ENCODE data around the gene MORN2. TPM values are rescaled to one million over a fixed set of nuclear protein-coding genes. Genes with fewer than 3 reads are reported as not detected.

Gene MORN2
- total RNA-seq, 1 donor from 2014 or later, result 18.8 TPM

DNA sequence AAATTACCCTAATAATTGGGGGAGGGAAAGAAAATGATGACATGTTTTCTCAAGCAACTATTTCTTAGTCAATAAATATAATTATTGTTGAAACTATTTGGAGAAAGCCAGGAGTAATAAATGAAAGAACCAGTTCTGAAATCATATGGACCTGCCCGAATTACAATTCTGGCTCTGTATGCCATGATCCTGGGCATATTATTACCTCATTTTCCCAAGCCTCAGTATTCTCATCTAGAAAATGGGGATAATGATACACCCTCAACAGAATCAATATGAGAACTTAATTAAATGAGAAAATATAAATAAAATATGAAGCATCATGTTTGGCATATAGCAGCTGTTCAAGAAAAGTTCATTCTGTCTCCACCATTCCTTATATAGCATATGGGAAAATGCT lies 36.8 kb downstream of the MORN2 start:
- no peaks in the 10 kb centered on the region for H3K27me3 Mint-ChIP-seq (ENCODE audit: low read depth)
- no peaks in the 10 kb centered on the region for H3K9me3 Mint-ChIP-seq
- no peak overlapping the region for H3K27ac Mint-ChIP-seq (ENCODE audit: unreplicated experiment)
- H3K4me3 Mint-ChIP-seq, result no peak overlapping the region
- H3K36me3 Mint-ChIP-seq (ENCODE audit: low read depth), result no peaks in the 10 kb centered on the region
- H3K4me1 Mint-ChIP-seq, result no peaks in the 10 kb centered on the region
- TF ChIP-seq, protein P1, sequence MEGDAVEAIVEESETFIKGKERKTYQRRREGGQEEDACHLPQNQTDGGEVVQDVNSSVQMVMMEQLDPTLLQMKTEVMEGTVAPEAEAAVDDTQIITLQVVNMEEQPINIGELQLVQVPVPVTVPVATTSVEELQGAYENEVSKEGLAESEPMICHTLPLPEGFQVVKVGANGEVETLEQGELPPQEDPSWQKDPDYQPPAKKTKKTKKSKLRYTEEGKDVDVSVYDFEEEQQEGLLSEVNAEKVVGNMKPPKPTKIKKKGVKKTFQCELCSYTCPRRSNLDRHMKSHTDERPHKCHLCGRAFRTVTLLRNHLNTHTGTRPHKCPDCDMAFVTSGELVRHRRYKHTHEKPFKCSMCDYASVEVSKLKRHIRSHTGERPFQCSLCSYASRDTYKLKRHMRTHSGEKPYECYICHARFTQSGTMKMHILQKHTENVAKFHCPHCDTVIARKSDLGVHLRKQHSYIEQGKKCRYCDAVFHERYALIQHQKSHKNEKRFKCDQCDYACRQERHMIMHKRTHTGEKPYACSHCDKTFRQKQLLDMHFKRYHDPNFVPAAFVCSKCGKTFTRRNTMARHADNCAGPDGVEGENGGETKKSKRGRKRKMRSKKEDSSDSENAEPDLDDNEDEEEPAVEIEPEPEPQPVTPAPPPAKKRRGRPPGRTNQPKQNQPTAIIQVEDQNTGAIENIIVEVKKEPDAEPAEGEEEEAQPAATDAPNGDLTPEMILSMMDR (conservative IDR thresholded peaks at IDR 0.05), result no peak
- DNase-seq (ENCODE audit: low read depth, low spot score), result no peak

DNA sequence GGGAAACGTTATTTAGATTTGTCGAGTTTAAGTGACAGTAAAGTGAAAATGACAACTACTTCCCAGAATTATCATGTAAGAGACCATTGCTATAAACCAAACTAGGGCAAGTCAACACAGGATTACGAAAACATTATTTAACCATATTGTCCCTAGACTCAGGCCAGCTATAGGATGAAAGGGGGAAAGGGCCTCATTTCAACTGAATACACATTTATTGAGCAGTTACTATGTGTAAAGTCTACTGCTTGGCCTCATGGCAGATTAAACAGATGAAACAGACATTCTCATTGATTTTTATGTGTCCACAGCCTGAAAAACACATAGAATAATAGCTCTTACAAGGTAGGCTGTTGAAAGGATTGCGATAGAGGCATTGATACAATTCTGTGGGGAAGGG lies 46.6 kb downstream of the MORN2 start:
- Mint-ChIP-seq H3K4me3 (no peak overlapping the region), H3K4me1 (no peaks in the 10 kb centered on the region), H3K27me3 (ENCODE audit: low read depth) (no peaks in the 10 kb centered on the region), H3K27ac (ENCODE audit: unreplicated experiment) (no peak overlapping the region), H3K9me3 (no peaks in the 10 kb centered on the region), H3K36me3 (ENCODE audit: low read depth) (no peaks in the 10 kb centered on the region)
- no peak for DNase-seq (ENCODE audit: low read depth, low spot score)
- TF ChIP-seq, protein P1 (conservative IDR thresholded peaks at IDR 0.05), result no peak

DNA sequence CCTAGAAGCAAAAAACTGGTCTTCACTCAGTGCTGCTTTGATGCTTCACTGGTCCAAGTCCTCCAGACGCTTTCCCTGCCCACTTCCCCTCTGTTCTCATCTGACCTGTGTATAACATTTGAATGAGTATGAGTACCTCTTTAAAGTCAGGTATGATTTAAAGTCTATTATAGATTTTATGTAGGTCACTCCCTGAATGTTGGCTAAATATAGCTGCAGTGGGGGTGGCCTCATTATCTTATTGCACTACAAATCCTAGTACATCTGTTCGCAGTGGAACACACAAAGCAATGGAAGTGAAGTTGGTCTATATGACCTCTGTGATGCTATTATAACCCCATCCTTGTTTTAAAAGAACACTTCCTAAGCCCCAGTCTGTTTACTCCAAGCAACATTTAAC lies 47.1 kb downstream of the MORN2 start:
- Mint-ChIP-seq H3K4me3 (no peak overlapping the region), H3K27ac (ENCODE audit: unreplicated experiment) (no peak overlapping the region), H3K36me3 (ENCODE audit: low read depth) (no peaks in the 10 kb centered on the region), H3K9me3 (no peaks in the 10 kb centered on the region), H3K4me1 (no peaks in the 10 kb centered on the region), H3K27me3 (ENCODE audit: low read depth) (no peaks in the 10 kb centered on the region)
- DNase-seq (ENCODE audit: low read depth, low spot score), result no peak
- TF ChIP-seq, protein P1 (conservative IDR thresholded peaks at IDR 0.05), result no peak

DNA sequence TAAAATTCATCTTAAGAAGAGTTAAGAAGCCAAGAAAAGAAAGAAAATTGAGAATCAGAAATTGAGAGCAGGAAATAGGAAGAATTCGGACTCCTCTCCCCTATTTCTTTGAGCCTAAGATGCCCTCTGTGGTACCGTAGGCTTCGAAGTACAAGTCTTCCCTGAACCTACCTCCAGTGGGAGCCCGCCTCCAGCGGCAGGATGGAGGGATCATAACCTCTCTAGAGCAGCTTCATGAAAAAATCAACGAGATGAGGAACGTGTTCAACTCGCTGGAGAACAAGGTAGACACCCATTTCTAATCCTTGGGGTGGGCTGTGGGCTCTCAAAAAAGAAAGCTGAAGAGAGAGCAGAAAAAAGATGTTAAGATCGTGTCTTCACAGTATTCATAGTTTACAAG lies 50.2 kb downstream of the MORN2 start:
- TF ChIP-seq, protein P1 (conservative IDR thresholded peaks at IDR 0.05), result no peak
- Mint-ChIP-seq H3K9me3 (no peaks in the 10 kb centered on the region), H3K36me3 (ENCODE audit: low read depth) (no peaks in the 10 kb centered on the region), H3K27ac (ENCODE audit: unreplicated experiment) (no peak overlapping the region), H3K4me3 (no peak overlapping the region), H3K4me1 (no peaks in the 10 kb centered on the region), H3K27me3 (ENCODE audit: low read depth) (no peaks in the 10 kb centered on the region)
- DNase-seq (ENCODE audit: low read depth, low spot score), result no peak

DNA sequence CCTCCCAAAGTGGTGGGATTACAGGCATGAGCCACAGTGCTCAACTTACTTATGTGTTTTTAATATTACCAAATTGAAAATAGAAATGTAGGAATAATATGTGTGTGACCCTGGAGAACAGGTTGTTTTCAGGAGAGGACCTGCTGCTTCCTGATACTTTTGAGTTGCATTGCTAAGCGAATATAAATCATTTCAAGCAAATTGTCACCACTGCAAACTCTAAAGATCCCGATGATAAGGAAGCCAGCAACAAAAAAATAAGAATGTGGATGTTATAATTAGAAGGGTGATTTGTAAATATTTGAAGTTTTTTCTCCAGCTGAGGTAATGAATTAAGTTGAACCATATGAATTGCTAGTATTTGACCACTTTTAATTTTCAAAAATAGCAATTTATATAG lies 54.8 kb downstream of the MORN2 start:
- Mint-ChIP-seq H3K36me3 (ENCODE audit: low read depth) (no peaks in the 10 kb centered on the region), H3K9me3 (no peaks in the 10 kb centered on the region), H3K4me1 (no peaks in the 10 kb centered on the region), H3K4me3 (no peak overlapping the region), H3K27me3 (ENCODE audit: low read depth) (no peaks in the 10 kb centered on the region), H3K27ac (ENCODE audit: unreplicated experiment) (no peak overlapping the region)
- DNase-seq (ENCODE audit: low read depth, low spot score), result no peak
- TF ChIP-seq, protein P1 (conservative IDR thresholded peaks at IDR 0.05), result no peak

Other genes starting within 250 kb of the MORN2 start
- 11.3 and 12.5 TPM in 2 replicates for gene GALM, start 209.9 kb upstream of the MORN2 start, total RNA-seq
- 347 and 356 TPM in 2 replicates for gene SRSF7, start 124.6 kb upstream of the MORN2 start, total RNA-seq
- 20.8 and 24.1 TPM in 2 replicates for gene GEMIN6, start 97.8 kb upstream of the MORN2 start, total RNA-seq
- gene DHX57, start within 50 bp of the MORN2 start, total RNA-seq, result 35.8 and 39.5 TPM in 2 replicates
- gene ARHGEF33, start 13.9 kb downstream of the MORN2 start, total RNA-seq, result 0.59 and 1.1 TPM in 2 replicates
- gene SOS1, start 245.1 kb downstream of the MORN2 start, total RNA-seq, result 35.5 and 40.6 TPM in 2 replicates